IPS-18a (cell line): ENCODE results near the gene HHAT.

Experiments used
- H3K27ac ChIP-seq: one replicate; pipeline ENCODE4 v1.5.1; 2013; ENCODE audit warnings: low read length
- H3K27me3 ChIP-seq: one replicate; pipeline ENCODE4 v1.6.1; 2013; ENCODE audit warnings: mild to moderate bottlenecking, low read length; ENCODE audit not compliant: control insufficient read depth, insufficient read depth
- H3K36me3 ChIP-seq: one replicate; pipeline ENCODE4 v1.6.1; 2013; ENCODE audit warnings: low read depth, low read length; ENCODE audit not compliant: control insufficient read depth
- H3K4me1 ChIP-seq: one replicate; pipeline ENCODE4 v1.6.1; 2013; ENCODE audit warnings: low read depth, low read length; ENCODE audit not compliant: control insufficient read depth
- H3K4me3 ChIP-seq: one replicate; pipeline ENCODE4 v1.5.1; 2013; ENCODE audit warnings: low read length
- H3K9ac ChIP-seq: one replicate; pipeline ENCODE4 v1.6.1; 2013; ENCODE audit warnings: mild to moderate bottlenecking, low read length, moderate library complexity
- H3K9me3 ChIP-seq: one replicate; pipeline ENCODE4 v1.6.1; 2013; ENCODE audit warnings: low read depth, low read length; ENCODE audit not compliant: control insufficient read depth

The HHAT gene

GRCh38 chr1:210446479-210446878, 117.8 kb downstream of the HHAT start:
- no peaks in the 10 kb centered on the region for H3K36me3 ChIP-seq
- H3K27me3 ChIP-seq = no peaks in the 10 kb centered on the region
- peaks cover 9% of the 10 kb centered on the region for H3K4me1 ChIP-seq
- H3K27ac ChIP-seq = no peak overlapping the region
- no peak overlapping the region for H3K4me3 ChIP-seq
- H3K9ac ChIP-seq = no peak overlapping the region
- H3K9me3 ChIP-seq = no peaks in the 10 kb centered on the region

GRCh38 chr1:210447456-210448057, 118.9 kb downstream of the HHAT start:
- Histone ChIP-seq H3K36me3 (no peaks in the 10 kb centered on the region), H3K27ac (no peak overlapping the region), H3K4me1 (peaks cover 9% of the 10 kb centered on the region), H3K9me3 (no peaks in the 10 kb centered on the region), H3K4me3 (no peak overlapping the region), H3K9ac (no peak overlapping the region), H3K27me3 (no peaks in the 10 kb centered on the region)

- H3K27ac ChIP-seq = no peak overlapping the region
- H3K9me3 ChIP-seq = no peaks in the 10 kb centered on the region
- H3K4me1 ChIP-seq = peaks cover 9% of the 10 kb centered on the region
- no peaks in the 10 kb centered on the region for H3K27me3 ChIP-seq
- H3K4me3 ChIP-seq = no peak overlapping the region
- no peak overlapping the region for H3K9ac ChIP-seq
- no peaks in the 10 kb centered on the region for H3K36me3 ChIP-seq
These were observed 119.7 kb downstream of the HHAT start for GRCh38 chr1:210448297-210448892.

- H3K4me1 ChIP-seq = no peaks in the 10 kb centered on the region
- no peak overlapping the region for H3K27ac ChIP-seq
These were observed 127.3 kb downstream of the HHAT start for GRCh38 chr1:210455840-210456603.

GRCh38 chr1:210456731-210457255, 128.1 kb downstream of the HHAT start:
- no peak overlapping the region for H3K27ac ChIP-seq
- H3K9ac ChIP-seq = no peak overlapping the region
- H3K27me3 ChIP-seq = no peaks in the 10 kb centered on the region
- no peaks in the 10 kb centered on the region for H3K9me3 ChIP-seq
- no peaks in the 10 kb centered on the region for H3K36me3 ChIP-seq
- H3K4me3 ChIP-seq = no peak overlapping the region
- H3K4me1 ChIP-seq = no peaks in the 10 kb centered on the region

More at GRCh38 chr1:210455840-210456603, 127.3 kb downstream of the HHAT start:
- no peaks in the 10 kb centered on the region for H3K36me3 ChIP-seq
- H3K9ac ChIP-seq = no peak overlapping the region
- H3K27me3 ChIP-seq = no peaks in the 10 kb centered on the region
- no peak overlapping the region for H3K4me3 ChIP-seq
- H3K9me3 ChIP-seq = no peaks in the 10 kb centered on the region

GRCh38 chr1:210457568-210457967, 128.9 kb downstream of the HHAT start:
- Histone ChIP-seq H3K9ac (no peak overlapping the region), H3K4me1 (no peaks in the 10 kb centered on the region), H3K4me3 (no peak overlapping the region), H3K27me3 (no peaks in the 10 kb centered on the region), H3K9me3 (no peaks in the 10 kb centered on the region), H3K36me3 (no peaks in the 10 kb centered on the region), H3K27ac (no peak overlapping the region)

- H3K4me1 ChIP-seq = no peaks in the 10 kb centered on the region
- H3K36me3 ChIP-seq = no peaks in the 10 kb centered on the region
- no peak overlapping the region for H3K4me3 ChIP-seq
- no peak overlapping the region for H3K9ac ChIP-seq
- no peaks in the 10 kb centered on the region for H3K9me3 ChIP-seq
- no peak overlapping the region for H3K27ac ChIP-seq
- no peaks in the 10 kb centered on the region for H3K27me3 ChIP-seq
These were observed 135.9 kb downstream of the HHAT start for GRCh38 chr1:210464519-210465039.

- no peak overlapping the region for H3K4me3 ChIP-seq
- H3K9me3 ChIP-seq = no peaks in the 10 kb centered on the region
- H3K27ac ChIP-seq = no peak overlapping the region
- H3K27me3 ChIP-seq = no peaks in the 10 kb centered on the region
- H3K36me3 ChIP-seq = no peaks in the 10 kb centered on the region
- no peaks in the 10 kb centered on the region for H3K4me1 ChIP-seq
- no peak overlapping the region for H3K9ac ChIP-seq
These were observed 136.4 kb downstream of the HHAT start for GRCh38 chr1:210465150-210465549.

GRCh38 chr1:210467440-210468043, 138.8 kb downstream of the HHAT start:
- H3K27ac ChIP-seq = no peak overlapping the region
- no peaks in the 10 kb centered on the region for H3K36me3 ChIP-seq
- H3K9me3 ChIP-seq = no peaks in the 10 kb centered on the region
- no peaks in the 10 kb centered on the region for H3K27me3 ChIP-seq
- no peak overlapping the region for H3K4me3 ChIP-seq
- no peaks in the 10 kb centered on the region for H3K4me1 ChIP-seq
- H3K9ac ChIP-seq = no peak overlapping the region

- H3K4me1 ChIP-seq = peaks cover 6% of the 10 kb centered on the region
- no peaks in the 10 kb centered on the region for H3K9me3 ChIP-seq
- H3K27ac ChIP-seq = no peak overlapping the region
- no peaks in the 10 kb centered on the region for H3K36me3 ChIP-seq
- no peak overlapping the region for H3K4me3 ChIP-seq
- H3K27me3 ChIP-seq = no peaks in the 10 kb centered on the region
- H3K9ac ChIP-seq = no peak overlapping the region
These were observed 140.7 kb downstream of the HHAT start for GRCh38 chr1:210469441-210469840.

- H3K9me3 ChIP-seq = no peaks in the 10 kb centered on the region
- no peak overlapping the region for H3K4me3 ChIP-seq
- H3K9ac ChIP-seq = no peak overlapping the region
- no peaks in the 10 kb centered on the region for H3K27me3 ChIP-seq
- H3K4me1 ChIP-seq = peaks cover 9% of the 10 kb centered on the region
- H3K36me3 ChIP-seq = no peaks in the 10 kb centered on the region
- no peak overlapping the region for H3K27ac ChIP-seq
These were observed 146.6 kb downstream of the HHAT start for GRCh38 chr1:210475321-210475720.
